GM19099 (cell line): ENCODE results near the gene IRF2.

Experiments
- POLR2A ChIP-seq: IDR thresholded peaks from 3 replicates; pipeline ENCODE4 v1.6.1; 2011; ENCODE audit warnings: low read depth; ENCODE audit not compliant: insufficient read length; ENCODE audit errors: extremely low read depth

IRF2 gene

GRCh38 chr4:184337907-184338306 is 136.4 kb downstream of the IRF2 start:
- no peak for TF ChIP-seq POLR2A
